GM12874 (cell line): Measurements from ENCODE around the gene PDZD7.
A peak's percentile ranks its signal among the peaks of the same experiment; 100 is the strongest.

ENCODE experiments used
- TF ChIP-seq, protein P1 (sequence below): IDR thresholded peaks from 2 replicates; pipeline ENCODE4 v1.5.1; 2011; ENCODE audit warnings: low read depth, mild to moderate bottlenecking, control low read depth, low read length, moderate library complexity; ENCODE audit not compliant: insufficient read depth

The PDZD7 gene

DNA sequence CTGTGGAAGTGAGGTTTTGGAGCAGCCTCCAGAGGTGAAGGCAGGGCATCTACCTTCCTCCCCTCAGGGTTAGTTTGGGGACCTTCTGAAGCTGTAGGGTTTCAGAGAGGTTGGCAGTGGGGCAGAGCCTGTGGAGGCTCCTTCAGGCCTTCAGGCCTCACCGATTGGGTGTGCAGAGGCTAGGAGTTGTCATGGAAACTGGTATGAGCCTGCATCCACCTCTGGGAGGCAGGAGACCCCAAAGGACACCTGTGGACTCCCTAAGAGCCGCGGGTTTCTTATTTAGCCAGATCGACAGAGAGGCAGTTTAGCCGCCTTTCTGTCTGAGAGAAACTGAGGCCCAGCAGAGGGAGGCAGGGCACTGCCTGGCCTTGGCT, 29.3 kb downstream of the PDZD7 start:
- TF ChIP-seq, protein P1, sequence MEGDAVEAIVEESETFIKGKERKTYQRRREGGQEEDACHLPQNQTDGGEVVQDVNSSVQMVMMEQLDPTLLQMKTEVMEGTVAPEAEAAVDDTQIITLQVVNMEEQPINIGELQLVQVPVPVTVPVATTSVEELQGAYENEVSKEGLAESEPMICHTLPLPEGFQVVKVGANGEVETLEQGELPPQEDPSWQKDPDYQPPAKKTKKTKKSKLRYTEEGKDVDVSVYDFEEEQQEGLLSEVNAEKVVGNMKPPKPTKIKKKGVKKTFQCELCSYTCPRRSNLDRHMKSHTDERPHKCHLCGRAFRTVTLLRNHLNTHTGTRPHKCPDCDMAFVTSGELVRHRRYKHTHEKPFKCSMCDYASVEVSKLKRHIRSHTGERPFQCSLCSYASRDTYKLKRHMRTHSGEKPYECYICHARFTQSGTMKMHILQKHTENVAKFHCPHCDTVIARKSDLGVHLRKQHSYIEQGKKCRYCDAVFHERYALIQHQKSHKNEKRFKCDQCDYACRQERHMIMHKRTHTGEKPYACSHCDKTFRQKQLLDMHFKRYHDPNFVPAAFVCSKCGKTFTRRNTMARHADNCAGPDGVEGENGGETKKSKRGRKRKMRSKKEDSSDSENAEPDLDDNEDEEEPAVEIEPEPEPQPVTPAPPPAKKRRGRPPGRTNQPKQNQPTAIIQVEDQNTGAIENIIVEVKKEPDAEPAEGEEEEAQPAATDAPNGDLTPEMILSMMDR = no peak

DNA sequence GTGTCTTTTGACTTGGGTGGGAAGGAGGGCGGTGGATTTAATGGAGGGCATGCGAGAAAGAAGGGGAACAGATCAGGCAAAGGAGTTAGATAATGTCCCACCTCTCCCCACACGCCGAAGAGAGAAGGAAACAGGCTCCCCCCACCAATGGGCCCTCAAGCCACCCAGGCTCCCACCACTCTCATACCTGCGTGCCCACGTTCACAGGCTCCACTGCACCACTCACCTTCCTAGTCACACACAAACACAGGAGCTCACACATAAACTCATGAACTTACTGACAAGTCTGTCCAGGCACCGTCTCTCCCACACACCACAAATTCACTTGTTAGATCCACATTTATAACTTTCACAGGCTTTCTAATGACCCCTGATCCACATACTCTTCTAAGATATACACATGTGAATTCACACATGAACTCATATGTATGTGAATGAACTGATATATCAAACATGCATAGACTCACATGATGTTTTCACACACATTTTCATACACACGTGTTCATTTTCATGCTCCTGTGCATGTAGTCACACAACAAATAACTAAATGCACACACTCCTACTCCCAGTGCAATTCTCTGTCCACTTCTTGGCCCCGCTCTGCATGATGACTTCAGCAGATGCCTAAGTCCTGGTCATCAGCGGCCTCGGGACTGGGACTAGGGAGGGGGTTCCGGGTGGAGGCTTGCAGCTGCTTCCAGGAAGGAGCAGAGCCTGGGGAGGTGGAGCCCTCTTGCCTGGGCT, 29.8 kb downstream of the PDZD7 start:
- TF ChIP-seq, protein P1 = no peak

DNA sequence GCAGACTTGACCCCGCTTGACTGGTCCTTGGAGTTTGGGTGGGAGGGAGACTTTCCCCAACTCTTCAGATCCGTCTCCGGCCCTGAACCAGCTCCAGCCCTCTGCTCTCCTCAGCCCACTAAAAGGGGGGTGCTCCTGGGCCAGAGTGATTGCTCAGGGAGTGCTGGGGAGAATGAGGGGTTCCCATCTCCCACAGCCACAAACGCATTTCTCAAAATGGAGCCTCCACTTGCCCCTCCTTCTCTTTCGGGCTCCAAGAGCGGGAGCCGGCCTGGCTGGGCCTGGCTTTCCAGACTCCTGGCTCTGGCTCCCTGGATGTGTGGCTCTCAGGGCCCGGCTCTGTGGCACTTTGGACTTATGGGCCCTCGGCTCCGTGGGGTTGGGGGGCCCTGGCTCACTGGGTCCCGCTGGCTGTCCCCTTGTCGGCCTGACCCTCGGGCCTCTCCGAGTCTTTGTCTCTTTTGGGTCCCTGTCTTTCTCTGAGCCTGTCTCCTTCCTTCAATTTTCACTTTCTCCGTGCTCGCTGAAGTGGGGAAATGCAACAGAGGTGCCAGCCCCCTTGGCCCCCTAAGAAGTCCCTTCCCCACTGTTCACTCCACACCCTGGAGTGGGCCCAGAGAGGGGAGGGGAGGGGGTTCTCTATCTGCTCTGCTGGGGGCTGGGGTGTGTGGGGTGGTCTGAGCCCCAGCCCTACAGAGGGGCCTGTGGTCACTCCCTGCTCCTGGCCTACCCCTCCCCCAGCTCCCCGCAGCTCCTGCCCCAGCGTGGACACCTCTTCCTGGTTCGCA, 30.6 kb downstream of the PDZD7 start:
- TF ChIP-seq, protein P1 = no peak

DNA sequence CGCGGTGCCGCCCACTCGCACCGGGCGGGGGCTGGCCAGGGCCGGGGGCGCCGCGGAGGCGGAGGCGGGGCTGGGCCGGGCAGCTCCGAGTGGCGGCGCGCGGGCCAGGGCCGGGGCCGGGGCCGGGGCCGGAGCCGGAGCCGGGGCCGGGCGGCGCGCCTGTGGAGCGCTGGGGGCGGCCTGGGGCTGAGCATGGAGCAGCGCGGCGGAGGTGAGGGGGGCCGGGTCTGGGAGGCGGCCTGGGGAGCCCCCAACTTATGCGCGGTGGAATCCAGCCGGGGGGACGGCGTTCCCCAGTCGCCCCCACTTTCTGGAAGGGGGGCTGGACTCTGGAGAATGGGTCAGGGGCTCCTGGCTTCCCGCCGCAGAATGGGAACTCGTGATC, 31.2 kb downstream of the PDZD7 start, which contains the start of gene LZTS2:
Gene LZTS2, plus strand, starts transcription at position 67 of the 385 bp plus-strand sequence. CDS start 2,731 bp downstream, outside the sequence.
- TF ChIP-seq, protein P1 = no peak

DNA sequence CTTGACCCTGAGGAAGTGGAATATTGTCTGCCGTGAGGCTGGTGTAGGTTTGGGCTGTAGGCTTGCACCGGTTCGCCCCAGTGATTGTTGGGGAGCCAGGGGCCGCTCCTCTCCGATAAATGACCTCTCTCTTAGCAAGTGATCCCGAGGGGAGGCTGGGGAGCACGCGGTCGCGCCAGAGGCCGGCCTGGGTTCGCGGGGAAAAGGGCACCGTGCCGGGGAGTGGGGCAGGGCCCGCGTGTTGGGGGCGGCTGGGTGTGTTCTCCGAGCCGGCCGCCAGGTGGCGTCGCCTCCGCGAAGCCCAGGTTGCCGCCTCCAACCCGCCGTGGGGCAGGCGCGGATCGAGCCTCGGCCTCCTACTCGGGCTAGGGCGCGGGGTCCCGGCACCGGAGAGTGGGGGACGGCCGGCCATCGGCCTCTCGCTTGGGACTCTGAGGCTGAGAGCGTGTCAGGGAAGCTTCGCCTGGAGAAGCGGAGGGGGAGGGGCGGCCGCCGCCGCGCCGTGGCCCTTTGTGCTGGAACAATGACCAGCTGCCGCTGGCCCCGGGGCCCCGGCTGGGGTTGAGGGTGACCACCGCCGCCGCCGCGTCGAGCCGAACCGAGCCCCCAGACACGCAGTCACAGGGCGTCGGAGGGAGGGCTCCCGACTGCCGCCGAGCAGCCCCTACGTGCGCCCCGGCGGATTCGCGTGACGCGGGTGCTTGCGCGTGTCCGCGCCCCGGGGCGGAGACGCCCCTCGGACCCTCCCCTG, 31.8 kb downstream of the PDZD7 start:
- TF ChIP-seq, protein P1 = peak; percentile 96

DNA sequence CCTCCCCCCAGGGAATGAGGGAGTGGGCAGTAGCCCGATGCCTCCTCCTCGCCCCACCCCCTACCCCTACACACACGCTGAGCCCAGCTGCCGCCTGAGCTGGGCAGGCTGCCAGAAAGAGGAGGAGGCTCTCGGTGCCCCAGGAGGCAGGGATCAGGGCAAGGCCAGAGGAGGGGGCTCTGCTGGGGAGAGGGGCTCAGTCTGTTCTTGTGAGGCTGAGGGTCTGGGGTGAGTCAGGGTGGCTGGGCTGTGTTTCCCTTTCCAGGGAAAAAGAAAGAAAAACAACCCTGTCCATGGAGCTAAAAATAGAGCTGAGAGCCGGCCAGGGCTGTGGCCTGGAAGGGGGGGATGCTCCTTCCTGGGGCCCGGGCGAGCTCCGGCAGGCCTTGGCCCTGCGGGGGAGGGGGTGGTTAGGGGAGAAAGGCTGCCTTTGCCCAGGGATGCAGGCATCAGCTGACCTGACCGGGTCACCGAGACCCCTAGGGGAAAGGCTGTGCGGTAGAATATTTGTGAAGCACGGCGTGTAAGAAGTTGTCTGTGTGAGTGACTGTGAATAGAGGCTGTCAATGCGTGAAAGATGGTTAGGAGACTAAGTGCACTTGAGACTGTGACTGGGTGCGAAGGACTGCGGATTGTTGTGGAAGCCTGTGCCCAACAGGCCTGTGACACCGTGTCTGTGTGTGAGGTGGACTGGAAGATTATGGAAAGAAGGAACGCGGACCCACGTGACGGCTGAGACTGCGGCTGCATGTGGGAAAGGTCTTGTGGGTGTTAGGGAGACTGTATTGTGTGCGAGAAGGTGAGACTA, 32.5 kb downstream of the PDZD7 start:
- TF ChIP-seq, protein P1 = no peak
